ENCODE measurements around the gene SPAG5. TPM values are rescaled to one million over a fixed set of nuclear protein-coding genes. Genes with fewer than 3 reads are reported as not detected.

The SPAG5 gene
- total and polyA plus RNA-seq, 10 of the 15 experiments (the other 5 are each of a cell fraction or from before 2014, with no cell fraction given), result 73.5 to 171 (median 106) TPM

GRCh38 chr17:28618464-28618863 is 19.6 kb upstream of the SPAG5 start:
- SMC1A ChIA-PET (ENCODE audit: uncharacterized antibody, unreplicated experiment), result interaction anchor here (0.8 to 3.5 kb wide), 3 partner anchors 28 to 55 kb away, joined by 3 to 8 read pairs (median 3); no protein-coding TSS in a partner anchor
- no peaks in the 10 kb centered on the region for H3K27me3 ChIP-seq (replicated peaks in 1 of 2; ENCODE audit: control insufficient read depth in 2 of 2, insufficient read depth in 2 of 2, low read length in 1 of 2)
- FAIRE-seq (no peak), ATAC-seq (no peak), DNase-seq (ENCODE audit: low read depth, low spot score) (no peak)
- in situ Hi-C loops (cut with MboI), result no loop called here
- H3K4me3 ChIP-seq, result no peak overlapping the region
- no TSS peak for BruUV-seq (replicated peaks)
- H3K27ac ChIP-seq (ENCODE audit: control insufficient read depth, insufficient read depth), result no peak overlapping the region
- H3K36me3 ChIP-seq (ENCODE audit: control insufficient read depth in 2 of 2, insufficient read depth in 2 of 2, low read length in 1 of 2), result peaks cover 46 to 64% of the 10 kb centered on the region in 2 experiments
- CTCF ChIA-PET, result interaction anchor here (0.9 to 1.4 kb wide), 5 partner anchors 8 to 70 kb away, joined by 3 to 6 read pairs (median 5); partner anchors contain the start of gene SPAG5
- no peak overlapping the region for H2AFZ ChIP-seq (ENCODE audit: control insufficient read depth, low read depth, low read length)
- no peak overlapping the region for H3K9ac ChIP-seq (ENCODE audit: control insufficient read depth, insufficient read depth, low read length)
- POLR2A ChIA-PET, result interaction anchor here (0.8 to 1.7 kb wide), 5 partner anchors 8 to 43 kb away, joined by 3 to 11 read pairs (median 4); no protein-coding TSS in a partner anchor
- no peaks in the 10 kb centered on the region for H3K9me3 ChIP-seq (replicated peaks; ENCODE audit: control insufficient read depth, insufficient read depth, low read length)
- intact Hi-C loops (cut with micrococcal nuclease; ENCODE audit: unreplicated experiment), result loop anchor here (5.0 kb wide), 1 partner anchor 126 kb away; no protein-coding TSS in a partner anchor
- H4K20me1 ChIP-seq (ENCODE audit: control insufficient read depth, insufficient read depth), result no peaks in the 10 kb centered on the region
- no peak overlapping the region for H3K4me2 ChIP-seq (ENCODE audit: control insufficient read depth, insufficient read depth)
- H3K79me2 ChIP-seq (ENCODE audit: control insufficient read depth, insufficient read depth, low read length), result no peaks in the 10 kb centered on the region
- RAD21 ChIA-PET (ENCODE audit: unreplicated experiment), result interaction anchor here (1.4 kb wide), 1 partner anchor 12 kb away, joined by 3 read pairs; no protein-coding TSS in a partner anchor
- 95% methylated on average over 3 of the region's 3 CpGs for WGBS (ENCODE audit: insufficient coverage, insufficient replicate concordance, low lambda C conversion rate, missing lambda C conversion rate)
- H3K4me1 ChIP-seq (ENCODE audit: control insufficient read depth, insufficient read depth, low read length), result no peaks in the 10 kb centered on the region; the same call in none of the 2 replicates
- TF ChIP-seq MTA2 (IDR thresholded peaks at IDR 0.05; ENCODE audit: low read depth) (no peak), NR2C2 (IDR thresholded peaks at IDR 0.05; ENCODE audit: borderline replicate concordance, control insufficient read depth, insufficient read length, low read depth) (no peak), SMAD5 (IDR thresholded peaks at IDR 0.05; ENCODE audit: low read depth) (no peak), HDGF (IDR thresholded peaks at IDR 0.05) (no peak), ZBTB11 (CRISPR knock-in tag; IDR thresholded peaks at IDR 0.05) (no peak), IKZF2 (IDR thresholded peaks at IDR 0.05) (no peak), E4F1 (IDR thresholded peaks at IDR 0.05; ENCODE audit: borderline replicate concordance, partially characterized antibody) (no peak), HDAC6 (IDR thresholded peaks at IDR 0.05; ENCODE audit: unreplicated experiment) (no peak), RFX5 (IDR thresholded peaks at IDR 0.05; ENCODE audit: low read depth, low read length) (no peak), PKNOX1 (IDR thresholded peaks at IDR 0.05) (no peak), NFXL1 (IDR thresholded peaks at IDR 0.05; ENCODE audit: borderline replicate concordance) (no peak), ZBTB33 (IDR thresholded peaks at IDR 0.05) (no peak), PML (IDR thresholded peaks at IDR 0.05; ENCODE audit: low read length) (no peak), WRNIP1 (IDR thresholded peaks at IDR 0.05; ENCODE audit: borderline replicate concordance, low read depth, low read length) (no peak), CHD4 (IDR thresholded peaks at IDR 0.05) (no peak), MYB (IDR thresholded peaks at IDR 0.05; ENCODE audit: borderline replicate concordance, low read depth, low read length) (no peak), RUNX3 (IDR thresholded peaks at IDR 0.05; ENCODE audit: low read length) (no peak)

Data from GM12878 (cell line).